ENCODE results near the gene MCRS1. TPM values are rescaled to one million over a fixed set of nuclear protein-coding genes. Genes with fewer than 3 reads are reported as not detected.
"Not testable (repeated sequence)": the region's sequence is repeated elsewhere in the genome, so short reads cannot be mapped to it uniquely, and the experiment has no call there.

The MCRS1 gene
- total RNA-seq, 3 donors from 2014 or later = 51.6 to 66.7 (median 55.9) TPM

DNA sequence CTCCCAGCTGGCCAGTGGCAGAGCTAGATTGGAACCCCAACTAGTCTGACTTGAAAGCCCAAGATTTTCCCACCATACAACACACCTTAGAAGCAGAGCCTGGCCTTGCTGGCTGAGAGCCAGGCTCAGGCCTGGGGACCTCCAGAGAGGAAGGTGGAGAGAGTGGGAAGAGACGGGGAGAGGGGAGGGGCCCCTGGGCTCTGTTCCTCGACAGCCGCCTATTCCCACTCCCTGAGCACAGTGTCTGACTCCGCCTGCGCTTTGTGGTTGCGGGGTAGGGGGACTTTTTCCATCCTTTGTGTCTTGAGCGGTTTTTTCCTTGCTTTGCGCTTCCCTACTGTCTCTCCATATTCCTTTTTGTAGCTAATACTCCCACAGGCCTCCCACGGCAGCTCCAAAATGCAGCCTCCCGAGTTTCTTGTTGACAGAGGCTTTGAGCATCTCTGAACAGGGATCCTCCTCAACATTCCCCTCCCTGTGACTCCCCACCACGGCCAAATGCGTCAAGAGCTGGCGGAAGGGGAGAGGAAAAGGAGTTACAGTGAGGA lies 33.1 kb downstream of the MCRS1 start:
- Histone ChIP-seq H3K4me3 (no peak overlapping the region), H3K4me1 (ENCODE audit: low read depth) (peaks cover 11% of the 10 kb centered on the region), H3K36me3 (ENCODE audit: low read depth) (no peaks in the 10 kb centered on the region), H3K9me3 (no peaks in the 10 kb centered on the region)
- DNase-seq (no peak), ATAC-seq (no peak)
- intact Hi-C loops (cut with DNase I, micrococcal nuclease) = no loop called here
- TF ChIP-seq, protein P1, sequence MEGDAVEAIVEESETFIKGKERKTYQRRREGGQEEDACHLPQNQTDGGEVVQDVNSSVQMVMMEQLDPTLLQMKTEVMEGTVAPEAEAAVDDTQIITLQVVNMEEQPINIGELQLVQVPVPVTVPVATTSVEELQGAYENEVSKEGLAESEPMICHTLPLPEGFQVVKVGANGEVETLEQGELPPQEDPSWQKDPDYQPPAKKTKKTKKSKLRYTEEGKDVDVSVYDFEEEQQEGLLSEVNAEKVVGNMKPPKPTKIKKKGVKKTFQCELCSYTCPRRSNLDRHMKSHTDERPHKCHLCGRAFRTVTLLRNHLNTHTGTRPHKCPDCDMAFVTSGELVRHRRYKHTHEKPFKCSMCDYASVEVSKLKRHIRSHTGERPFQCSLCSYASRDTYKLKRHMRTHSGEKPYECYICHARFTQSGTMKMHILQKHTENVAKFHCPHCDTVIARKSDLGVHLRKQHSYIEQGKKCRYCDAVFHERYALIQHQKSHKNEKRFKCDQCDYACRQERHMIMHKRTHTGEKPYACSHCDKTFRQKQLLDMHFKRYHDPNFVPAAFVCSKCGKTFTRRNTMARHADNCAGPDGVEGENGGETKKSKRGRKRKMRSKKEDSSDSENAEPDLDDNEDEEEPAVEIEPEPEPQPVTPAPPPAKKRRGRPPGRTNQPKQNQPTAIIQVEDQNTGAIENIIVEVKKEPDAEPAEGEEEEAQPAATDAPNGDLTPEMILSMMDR (IDR thresholded peaks at IDR 0.05) = no peak

DNA sequence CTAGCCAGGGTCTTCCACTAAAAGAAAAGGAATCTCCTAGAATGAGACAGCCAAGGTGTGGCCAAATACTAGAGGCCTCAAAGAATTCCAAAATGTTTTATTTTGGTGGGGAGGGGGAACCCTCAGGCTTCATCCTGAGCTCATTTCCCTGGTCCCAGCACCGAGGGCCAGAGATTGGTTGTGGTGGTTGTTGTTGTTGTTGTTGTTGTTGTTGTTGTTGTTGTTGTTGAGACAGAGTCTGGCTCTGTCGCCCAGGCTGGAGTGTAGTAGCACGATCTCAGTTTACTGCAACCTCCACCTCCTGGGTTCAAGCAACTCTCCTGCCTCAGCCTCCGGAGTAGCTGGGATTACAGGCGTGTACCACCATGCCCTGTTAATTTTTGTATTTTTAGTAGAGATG lies 33.8 kb downstream of the MCRS1 start:
- H3K4me3 ChIP-seq; DNase-seq; ATAC-seq; H3K9me3 ChIP-seq; H3K36me3 ChIP-seq (ENCODE audit: low read depth); intact Hi-C loops (cut with DNase I, micrococcal nuclease): not testable (repeated sequence)
- peaks cover 11% of the 10 kb centered on the region for H3K4me1 ChIP-seq (ENCODE audit: low read depth)

DNA sequence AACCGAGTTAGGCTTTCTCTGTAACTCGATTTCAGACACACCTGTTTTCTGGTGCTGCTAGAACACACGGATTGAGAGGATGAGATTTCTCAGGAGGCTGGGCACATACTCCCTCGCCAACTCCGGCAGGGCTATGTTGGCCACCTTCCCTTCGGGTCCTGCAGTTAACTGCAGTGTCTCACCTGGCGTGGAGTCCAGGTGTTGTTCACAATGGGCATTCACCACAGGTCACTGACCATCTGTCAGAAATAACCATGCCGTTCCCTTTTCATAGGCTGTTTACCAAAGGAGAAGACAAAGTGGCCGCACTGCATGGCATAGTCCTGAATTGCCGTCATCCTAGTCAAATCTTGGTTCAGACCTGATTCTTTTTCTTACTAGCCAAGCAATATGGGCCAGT lies 34.6 kb downstream of the MCRS1 start:
- peaks cover 9% of the 10 kb centered on the region for H3K4me1 ChIP-seq (ENCODE audit: low read depth)
- no peaks in the 10 kb centered on the region for H3K9me3 ChIP-seq
- TF ChIP-seq, protein P1 (IDR thresholded peaks at IDR 0.05) = no peak
- peak; percentile 33 for ATAC-seq
- intact Hi-C loops (cut with DNase I, micrococcal nuclease) = no loop called here
- no peaks in the 10 kb centered on the region for H3K36me3 ChIP-seq (ENCODE audit: low read depth)
- no peak overlapping the region for H3K4me3 ChIP-seq
- no peak for DNase-seq

DNA sequence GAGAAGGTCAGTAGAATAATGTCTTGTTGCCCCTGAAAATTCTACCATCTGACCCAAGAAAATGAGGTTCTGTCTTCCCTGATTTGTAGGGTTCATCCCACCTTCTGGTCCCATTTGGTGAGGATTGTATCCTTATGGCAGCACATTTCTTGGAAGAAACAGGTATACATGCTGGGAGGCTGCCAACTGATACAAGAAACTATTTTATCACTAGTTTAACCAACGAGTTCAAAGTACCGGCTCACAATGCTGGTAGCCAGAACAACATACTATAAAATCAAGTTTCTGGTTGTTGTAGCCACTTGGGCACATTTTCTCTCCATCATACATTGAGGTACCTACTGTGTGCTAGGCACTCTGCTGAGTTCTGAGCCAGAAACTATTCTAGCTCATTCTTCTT lies 36.2 kb downstream of the MCRS1 start:
- TF ChIP-seq, protein P1 (IDR thresholded peaks at IDR 0.05) = no peak
- intact Hi-C loops (cut with DNase I, micrococcal nuclease) = no loop called here
- Histone ChIP-seq H3K9me3 (no peaks in the 10 kb centered on the region), H3K4me3 (no peak overlapping the region), H3K4me1 (ENCODE audit: low read depth) (no peaks in the 10 kb centered on the region), H3K36me3 (ENCODE audit: low read depth) (no peaks in the 10 kb centered on the region)
- DNase-seq (no peak), ATAC-seq (no peak)

DNA sequence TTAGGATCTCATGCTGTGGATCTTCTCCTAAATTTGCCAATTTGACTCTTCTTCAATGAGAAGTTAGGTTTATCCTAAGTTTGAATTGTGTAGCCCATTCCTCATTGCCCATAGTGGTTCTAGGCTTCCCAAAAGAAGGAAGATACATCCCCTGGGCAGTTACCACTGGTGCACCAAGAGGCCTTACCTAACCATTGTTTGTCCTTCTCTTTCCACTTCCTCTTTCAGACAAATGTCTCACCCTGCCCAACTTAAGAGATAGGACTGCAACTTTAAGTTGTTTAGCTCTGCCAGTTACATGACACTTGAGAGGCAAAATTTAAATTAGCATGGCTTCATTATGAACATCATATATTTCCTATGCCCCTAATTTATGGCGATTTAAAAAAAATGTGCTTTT lies 38.5 kb downstream of the MCRS1 start:
- H3K4me3 ChIP-seq = no peak overlapping the region
- intact Hi-C loops (cut with DNase I, micrococcal nuclease) = no loop called here
- no peak for ATAC-seq
- no peaks in the 10 kb centered on the region for H3K36me3 ChIP-seq (ENCODE audit: low read depth)
- TF ChIP-seq, protein P1 (IDR thresholded peaks at IDR 0.05) = no peak
- no peaks in the 10 kb centered on the region for H3K9me3 ChIP-seq
- no peaks in the 10 kb centered on the region for H3K4me1 ChIP-seq (ENCODE audit: low read depth)
- no peak for DNase-seq

DNA sequence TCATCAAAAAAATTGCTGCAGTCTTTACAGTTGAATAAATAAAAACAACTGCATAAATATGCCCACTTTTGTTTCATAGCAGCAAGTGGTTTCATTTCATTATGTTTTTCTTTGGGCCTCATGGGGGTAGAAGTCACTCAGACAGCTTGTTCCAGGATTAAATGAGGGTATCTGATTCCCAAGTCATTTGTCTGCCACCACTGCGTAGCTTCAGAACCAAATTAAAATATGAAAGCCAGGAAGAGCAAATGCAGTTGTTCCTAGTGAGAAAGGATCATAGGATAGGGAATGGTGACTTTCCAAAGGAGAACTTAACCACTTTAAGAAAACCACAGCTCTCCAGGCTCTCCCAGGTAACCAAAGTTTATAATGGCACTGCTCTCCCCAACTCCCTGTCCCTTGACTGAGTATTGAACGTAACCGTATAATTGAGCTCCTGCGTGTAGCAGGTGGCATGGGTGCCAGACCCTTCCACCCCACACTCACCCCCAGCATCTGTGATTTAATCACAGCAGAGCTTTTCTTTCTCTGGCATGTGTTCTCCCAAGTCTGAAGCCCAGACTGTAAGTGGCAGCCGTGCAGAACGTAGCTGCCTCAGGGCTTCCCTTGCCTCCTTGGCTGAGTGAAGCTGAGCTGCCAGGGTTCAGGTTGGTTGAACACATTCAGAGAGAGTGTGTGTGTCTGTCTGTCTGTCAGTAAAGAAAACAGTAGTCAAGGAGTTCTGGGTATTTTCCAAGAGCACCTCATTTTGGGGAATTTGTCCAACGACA lies 40.4 kb downstream of the MCRS1 start:
- no peaks in the 10 kb centered on the region for H3K9me3 ChIP-seq
- DNase-seq (no peak), ATAC-seq (no peak)
- H3K4me3 ChIP-seq = no peak overlapping the region
- intact Hi-C loops (cut with DNase I, micrococcal nuclease) = no loop called here
- H3K4me1 ChIP-seq (ENCODE audit: low read depth) = no peaks in the 10 kb centered on the region
- TF ChIP-seq, protein P1 (IDR thresholded peaks at IDR 0.05) = no peak
- H3K36me3 ChIP-seq (ENCODE audit: low read depth) = no peaks in the 10 kb centered on the region
